HepG2 (cell line): ENCODE data around the gene DUS2. TPM values are rescaled to one million over a fixed set of nuclear protein-coding genes. Genes with fewer than 3 reads are reported as not detected.

Experiments
- HOXA7 ChIP-seq: sonication (generic); formaldehyde crosslinking; IDR thresholded peaks from 2 replicates; pipeline ENCODE4 v1.8.1; 2022; ENCODE audit warnings: mild to moderate bottlenecking, missing genetic modification reagents, moderate library complexity
- MIER2 ChIP-seq: IDR thresholded peaks from 2 replicates; pipeline ENCODE4 v1.6.1; 2016; ENCODE audit warnings: missing biosample characterization, missing genetic modification reagents
- NFKBIZ ChIP-seq: IDR thresholded peaks from 2 replicates; pipeline ENCODE4 v1.6.1; 2018; ENCODE audit warnings: missing genetic modification reagents, missing compliant biosample characterization
- NR2F6 ChIP-seq, 2 experiments: IDR thresholded peaks; 2 replicates each; pipeline ENCODE4 v1.6.1; 2016; ENCODE audit warnings: antibody characterized with exemption in 1 of 2, mild to moderate bottlenecking in 1 of 2
- PPARG ChIP-seq: conservative IDR thresholded peaks from 2 replicates; pipeline ENCODE4 v1.6.1; 2016; ENCODE audit warnings: missing biosample characterization, missing genetic modification reagents
- SMAD1 ChIP-seq: sonication (generic); formaldehyde crosslinking; IDR thresholded peaks from 2 replicates; pipeline ENCODE4 v1.4.0; 2020; ENCODE audit warnings: missing genetic modification reagents, low read depth, mild to moderate bottlenecking, borderline replicate concordance
- SMAD9 ChIP-seq: sonication (generic); formaldehyde crosslinking; IDR thresholded peaks from 2 replicates; pipeline ENCODE4 v1.5.1; 2020; ENCODE audit warnings: mild to moderate bottlenecking, missing genetic modification reagents
- SNAPC5 ChIP-seq: sonication (generic); formaldehyde crosslinking; IDR thresholded peaks from 2 replicates; pipeline ENCODE4 v1.8.1; 2023; ENCODE audit warnings: mild to moderate bottlenecking, missing genetic modification reagents, borderline replicate concordance
- SP5 ChIP-seq: IDR thresholded peaks from 2 replicates; pipeline ENCODE4 v1.6.1; 2016; ENCODE audit warnings: low read depth, borderline replicate concordance
- TAF15 ChIP-seq: fragments of 200-400 bp; formaldehyde crosslinking; IDR thresholded peaks from one replicate; pipeline ENCODE4 v1.6.1; 2018; ENCODE audit warnings: mild to moderate bottlenecking, low read depth, low read length; ENCODE audit not compliant: poor library complexity, severe bottlenecking
- TBX2 ChIP-seq: sonication (generic); formaldehyde crosslinking; IDR thresholded peaks from 2 replicates; pipeline ENCODE4 v1.5.0; 2020; ENCODE audit warnings: missing genetic modification reagents, mild to moderate bottlenecking, borderline replicate concordance
- ZNF234 ChIP-seq: sonication (generic); formaldehyde crosslinking; conservative IDR thresholded peaks from 2 replicates; pipeline ENCODE4 v1.5.1; 2020; ENCODE audit warnings: mild to moderate bottlenecking, missing genetic modification reagents
- ZNF263 ChIP-seq: sonication (generic); formaldehyde crosslinking; IDR thresholded peaks from 2 replicates; pipeline ENCODE4 v1.4.0; 2020; ENCODE audit warnings: missing genetic modification reagents
- ZNF430 ChIP-seq: sonication (generic); formaldehyde crosslinking; IDR thresholded peaks from 2 replicates; pipeline ENCODE4 v1.9.0; 2021; ENCODE audit warnings: mild to moderate bottlenecking, missing genetic modification reagents
- ZNF567 ChIP-seq: sonication (generic); formaldehyde crosslinking; IDR thresholded peaks from 2 replicates; pipeline ENCODE4 v1.8.1; 2023; ENCODE audit warnings: mild to moderate bottlenecking, missing genetic modification reagents, borderline replicate concordance
- ZNF589 ChIP-seq: sonication (generic); formaldehyde crosslinking; conservative IDR thresholded peaks from 2 replicates; pipeline ENCODE4 v1.8.0; 2022; ENCODE audit warnings: mild to moderate bottlenecking, moderate library complexity, missing genetic modification reagents
- ZNF709 ChIP-seq: sonication (generic); formaldehyde crosslinking; IDR thresholded peaks from 2 replicates; pipeline ENCODE4 v1.5.0; 2020; ENCODE audit warnings: mild to moderate bottlenecking, missing genetic modification reagents
- ZNF773 ChIP-seq: sonication (generic); formaldehyde crosslinking; IDR thresholded peaks from 2 replicates; pipeline ENCODE4 v1.4.0; 2020; ENCODE audit warnings: missing genetic modification reagents, borderline replicate concordance
- ZNF777 ChIP-seq: sonication (generic); formaldehyde crosslinking; IDR thresholded peaks from 2 replicates; pipeline ENCODE4 v1.4.0; 2020; ENCODE audit warnings: missing genetic modification reagents
- polyA plus RNA-seq, 8 experiments: library from polyadenylated mRNA; depleted of rRNA in 3 of 8; stranded (reverse) in 7 of 8; unstranded in 1 of 8; fragments of >200 nt; fragmentation: Illumina TruSeq in 4 of 8; extraction: Trizol in 4 of 8; gene quantifications; 2 replicates each; pipeline versions ENCODE4 v1.2.1 to v1.2.3, GENCODE V29; 2011 to 2016; ENCODE audit warnings: low read depth in 4 of 8, missing spikeins in 1 of 8, mixed read lengths in 1 of 8; ENCODE audit not compliant: insufficient read depth in 1 of 8
- total RNA-seq, 5 experiments: library from RNA; depleted of rRNA; stranded (reverse); fragments of >200 nt; fragmentation: Illumina TruSeq; extraction: Trizol; gene quantifications; 2 replicates each; pipeline ENCODE4 v1.2.3, GENCODE V29; 2016; ENCODE audit warnings: low read depth in 1 of 5
- TF ChIP-seq, protein P1 (sequence below): sonication (generic); formaldehyde crosslinking; IDR thresholded peaks from 2 replicates; pipeline ENCODE4 v1.4.0; 2020; ENCODE audit warnings: missing genetic modification reagents

Gene DUS2
- total and polyA plus RNA-seq, 2 of the 13 experiments (the other 11 are each of a cell fraction or from before 2014, with no cell fraction given) = 17.8 to 25.1 TPM

DNA sequence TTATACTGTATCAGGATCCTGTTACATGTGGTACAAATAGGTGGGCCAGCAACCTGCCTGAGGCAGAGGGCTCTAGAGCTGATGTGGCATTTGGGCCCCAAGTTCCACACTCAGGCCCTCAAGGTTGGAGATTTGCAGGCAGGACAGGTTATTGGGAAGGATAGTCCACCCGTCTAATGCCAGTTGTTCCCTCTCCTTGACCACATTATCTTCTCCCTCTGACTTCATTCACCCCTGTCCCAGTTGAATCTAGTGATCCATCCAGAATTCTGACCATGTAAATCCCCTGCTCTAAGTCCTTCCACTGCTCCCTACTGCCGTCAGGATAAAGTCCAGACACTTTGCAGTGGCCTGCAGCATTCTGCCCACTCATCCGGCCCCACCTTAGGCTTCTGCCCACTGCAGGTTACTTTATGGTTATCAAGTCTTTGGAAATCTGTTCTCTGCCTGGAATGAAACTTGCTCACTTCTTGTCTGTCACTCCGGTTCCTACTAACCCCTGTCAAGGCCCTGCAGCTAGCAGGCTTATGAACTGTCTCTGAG lies 60.2 kb downstream of the DUS2 start (continued):
- TF ChIP-seq TAF15 = no peak
- no peak for TF ChIP-seq ZNF709 (CRISPR knock-in tag)
- TF ChIP-seq SP5 = peak; percentile 9; the same call in 1 of the 2 replicates
- TF ChIP-seq ZNF234 = no peak
- TF ChIP-seq SMAD1 (CRISPR knock-in tag) = no peak
- TF ChIP-seq, protein P1, sequence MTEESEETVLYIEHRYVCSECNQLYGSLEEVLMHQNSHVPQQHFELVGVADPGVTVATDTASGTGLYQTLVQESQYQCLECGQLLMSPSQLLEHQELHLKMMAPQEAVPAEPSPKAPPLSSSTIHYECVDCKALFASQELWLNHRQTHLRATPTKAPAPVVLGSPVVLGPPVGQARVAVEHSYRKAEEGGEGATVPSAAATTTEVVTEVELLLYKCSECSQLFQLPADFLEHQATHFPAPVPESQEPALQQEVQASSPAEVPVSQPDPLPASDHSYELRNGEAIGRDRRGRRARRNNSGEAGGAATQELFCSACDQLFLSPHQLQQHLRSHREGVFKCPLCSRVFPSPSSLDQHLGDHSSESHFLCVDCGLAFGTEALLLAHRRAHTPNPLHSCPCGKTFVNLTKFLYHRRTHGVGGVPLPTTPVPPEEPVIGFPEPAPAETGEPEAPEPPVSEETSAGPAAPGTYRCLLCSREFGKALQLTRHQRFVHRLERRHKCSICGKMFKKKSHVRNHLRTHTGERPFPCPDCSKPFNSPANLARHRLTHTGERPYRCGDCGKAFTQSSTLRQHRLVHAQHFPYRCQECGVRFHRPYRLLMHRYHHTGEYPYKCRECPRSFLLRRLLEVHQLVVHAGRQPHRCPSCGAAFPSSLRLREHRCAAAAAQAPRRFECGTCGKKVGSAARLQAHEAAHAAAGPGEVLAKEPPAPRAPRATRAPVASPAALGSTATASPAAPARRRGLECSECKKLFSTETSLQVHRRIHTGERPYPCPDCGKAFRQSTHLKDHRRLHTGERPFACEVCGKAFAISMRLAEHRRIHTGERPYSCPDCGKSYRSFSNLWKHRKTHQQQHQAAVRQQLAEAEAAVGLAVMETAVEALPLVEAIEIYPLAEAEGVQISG (CRISPR knock-in tag) = no peak
- TF ChIP-seq SNAPC5 = no peak
- TF ChIP-seq PPARG (CRISPR knock-in tag) = 0 out of 2 replicates have a peak, but pooled peaks have one; percentile 24
- TF ChIP-seq NR2F6 (IDR thresholded peaks at IDR 0.05) = no peak
- TF ChIP-seq NR2F6 (CRISPR knock-in tag; IDR thresholded peaks at IDR 0.05) = no peak
- 0 out of 2 replicates have a peak, but pooled peaks have one; percentile 32 for TF ChIP-seq MIER2 (CRISPR knock-in tag)
- TF ChIP-seq ZNF589 (CRISPR knock-in tag) = no peak
- TF ChIP-seq ZNF263 (CRISPR knock-in tag) = no peak
- no peak for TF ChIP-seq TBX2
- TF ChIP-seq ZNF777 = no peak
- 0 out of 2 replicates have a peak, but pooled peaks have one; percentile 69 for TF ChIP-seq SMAD9
- no peak for TF ChIP-seq HOXA7 (CRISPR knock-in tag)
- TF ChIP-seq ZNF430 (CRISPR knock-in tag) = peak; percentile 75; the same call in 1 of the 2 replicates
- TF ChIP-seq NFKBIZ = no peak
- no peak for TF ChIP-seq ZNF567
- TF ChIP-seq ZNF773 (CRISPR knock-in tag) = no peak
